NCI-H146 treated with DMSO at 0.1 percent for 48 hours (cell line): ENCODE results near the gene BDP1.
"Not testable (repeated sequence)": the region's sequence is repeated elsewhere in the genome, so short reads cannot be mapped to it uniquely, and the experiment has no call there.

Experiments used
- DNase-seq: peaks from one replicate; lab custom pipeline; 2025; ENCODE audit not compliant: unreplicated experiment; lab: John Stamatoyannopoulos, UW

The BDP1 gene

DNA sequence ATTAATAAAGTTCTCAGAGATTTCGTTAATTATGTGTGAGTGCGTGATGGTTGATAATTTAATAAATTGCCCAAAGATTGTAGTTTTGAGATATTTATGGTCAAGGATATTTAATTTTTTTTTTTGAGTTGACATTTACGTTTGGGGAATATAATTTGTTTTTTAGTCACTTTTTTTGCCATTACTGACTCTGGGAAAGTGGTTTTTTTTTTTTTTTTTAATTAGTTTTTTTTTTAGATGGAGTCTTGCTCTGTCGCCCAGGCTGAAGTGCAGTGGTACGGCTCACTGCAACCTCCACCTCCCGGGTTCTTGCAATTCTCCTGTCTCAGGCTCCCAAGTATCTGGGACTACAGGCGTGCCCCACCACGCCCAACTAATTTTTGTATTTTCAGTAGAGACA lies 1.7 kb downstream of the BDP1 start:
- no peak for DNase-seq

DNA sequence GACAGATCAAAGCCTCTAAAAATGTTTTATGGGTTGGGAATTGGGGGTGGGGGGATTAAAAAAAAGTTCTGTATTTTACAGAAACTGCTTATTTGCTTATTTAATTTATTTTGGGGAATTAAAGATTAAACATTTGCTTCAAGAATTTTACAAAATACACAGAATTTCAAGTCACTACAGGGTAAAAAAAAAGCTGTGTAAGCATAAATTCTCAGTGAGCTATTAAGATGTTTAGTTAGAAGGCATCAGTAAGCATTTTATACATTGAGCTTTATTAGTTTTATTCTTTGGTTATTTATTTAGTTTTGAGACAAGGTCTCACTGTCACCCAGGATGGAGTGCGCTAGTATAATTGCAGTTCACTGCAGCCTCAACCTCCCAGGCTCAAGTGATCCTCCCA lies 5.2 kb downstream of the BDP1 start:
- DNase-seq = no peak

DNA sequence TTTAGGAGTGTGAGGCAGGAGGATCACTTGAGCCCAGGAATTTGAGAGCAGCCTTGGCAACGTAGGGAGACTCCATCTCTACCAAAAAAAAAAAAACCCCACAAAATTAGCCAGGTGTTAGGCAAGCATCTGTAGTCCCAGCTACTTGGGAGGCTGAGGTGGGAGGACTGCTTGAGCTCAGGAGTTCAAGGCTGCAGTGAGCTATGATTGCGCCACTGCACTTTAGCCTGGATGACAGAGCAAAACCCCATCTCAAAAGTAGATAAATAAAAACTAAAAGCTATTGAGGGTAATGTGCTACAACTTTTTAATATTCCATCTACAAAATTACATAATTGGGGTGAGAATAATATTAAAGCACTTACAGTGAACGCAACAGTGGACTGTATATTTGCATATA lies 5.9 kb downstream of the BDP1 start:
- DNase-seq = no peak

DNA sequence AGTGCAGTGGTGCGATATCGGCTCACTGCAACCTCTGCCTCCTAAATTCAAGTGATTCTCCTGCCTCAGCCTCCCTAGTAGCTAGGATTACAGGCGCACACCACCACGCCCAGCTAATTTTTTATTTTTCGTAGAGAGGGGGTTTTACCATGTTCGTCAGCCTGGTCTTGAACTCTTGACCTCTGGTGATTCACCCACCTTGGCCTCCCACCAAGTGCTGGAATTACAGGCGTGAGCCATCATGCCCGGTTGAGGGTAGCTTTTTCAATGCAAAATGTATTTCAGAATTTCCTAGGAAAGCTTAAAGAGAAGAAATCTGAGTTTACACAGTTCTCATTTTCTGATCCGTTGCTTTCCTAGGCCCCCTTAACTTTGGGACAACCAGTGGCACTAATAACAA lies 15.7 kb downstream of the BDP1 start:
- no peak for DNase-seq

DNA sequence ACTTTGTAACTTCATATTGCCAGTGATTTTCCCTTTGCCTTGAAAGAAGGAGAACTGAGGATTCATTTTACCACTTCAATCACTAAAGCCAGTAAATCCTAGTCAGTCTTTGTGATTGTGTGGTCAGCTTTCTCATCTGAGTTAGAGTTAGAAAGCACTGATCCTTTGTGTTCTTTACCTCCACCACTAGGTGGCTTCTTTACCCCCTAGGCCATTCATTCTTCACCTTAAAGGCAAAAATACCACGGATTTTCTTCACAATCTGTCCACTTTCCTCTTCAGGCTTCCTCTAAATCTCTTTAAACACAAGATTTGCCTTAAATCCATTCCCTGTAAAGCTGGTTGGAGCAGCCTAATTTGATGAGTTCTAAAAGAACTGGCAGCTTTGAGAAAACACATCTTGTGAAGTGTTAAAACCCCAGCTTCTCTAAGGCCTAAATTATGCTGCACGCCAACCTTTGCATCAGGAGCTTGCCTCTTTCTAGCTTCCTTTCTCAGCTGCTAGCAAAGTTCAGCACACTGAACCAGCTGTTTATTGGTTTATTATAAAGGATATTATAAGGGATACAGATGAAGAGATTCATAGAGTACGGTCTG lies 20.4 kb downstream of the BDP1 start:
- DNase-seq = no peak

DNA sequence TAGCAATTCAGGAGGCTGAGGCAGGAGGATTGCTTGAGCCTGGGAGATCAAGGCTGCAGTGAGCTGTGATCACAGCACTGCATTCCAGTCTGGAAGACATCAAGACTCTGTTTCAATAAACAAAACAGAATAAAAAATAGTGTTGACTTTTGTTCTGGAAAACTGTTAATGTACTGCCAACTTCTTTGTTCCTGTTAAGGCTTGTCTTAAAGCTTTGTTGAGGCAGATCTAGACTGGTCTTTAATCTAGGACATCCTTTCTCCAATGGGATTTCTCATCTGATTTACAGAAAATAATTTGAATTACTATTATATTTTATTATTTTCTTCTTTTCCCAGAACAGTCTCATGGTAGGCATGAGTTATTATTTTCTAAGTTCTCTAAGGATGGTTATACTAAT lies 26.0 kb downstream of the BDP1 start:
- no peak for DNase-seq

DNA sequence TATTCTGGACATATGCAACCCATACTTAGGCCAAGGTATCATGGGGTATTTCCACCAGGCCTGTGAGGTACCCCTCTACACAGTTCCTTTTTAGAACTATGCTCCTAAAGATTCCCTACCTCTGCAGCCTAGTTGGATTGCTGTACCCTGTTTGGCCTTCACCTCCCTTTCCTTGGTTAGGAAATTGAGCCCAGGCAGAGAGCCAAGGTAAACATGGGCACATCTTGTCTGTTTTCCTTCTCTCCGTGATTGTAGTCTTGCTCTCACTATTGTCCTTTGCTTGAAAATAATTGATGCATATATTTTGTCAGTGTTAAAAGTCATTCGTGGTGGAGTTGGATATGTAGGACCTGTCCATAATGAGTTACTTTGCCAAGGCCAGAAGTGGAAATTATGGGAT lies 26.7 kb downstream of the BDP1 start:
- peak; percentile 29 for DNase-seq

DNA sequence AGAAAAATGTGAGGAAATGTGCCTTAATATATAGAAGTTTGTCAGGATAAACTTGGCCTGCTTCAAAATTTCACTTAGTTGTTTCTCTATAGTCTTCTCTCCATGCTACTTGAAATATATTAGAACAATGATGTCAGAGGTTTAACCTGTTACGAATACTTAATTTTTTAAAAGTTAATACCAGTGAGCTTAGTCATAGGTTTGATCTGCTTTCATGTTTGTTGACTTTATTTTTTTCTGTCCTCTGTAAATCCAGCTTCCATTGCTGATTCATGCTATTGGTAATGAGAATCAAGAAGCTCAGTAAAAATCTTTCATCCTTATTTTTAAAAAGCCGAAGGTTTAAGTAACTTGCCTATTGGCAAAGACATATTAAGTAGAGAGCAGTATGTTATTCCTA lies 27.9 kb downstream of the BDP1 start:
- no peak for DNase-seq

DNA sequence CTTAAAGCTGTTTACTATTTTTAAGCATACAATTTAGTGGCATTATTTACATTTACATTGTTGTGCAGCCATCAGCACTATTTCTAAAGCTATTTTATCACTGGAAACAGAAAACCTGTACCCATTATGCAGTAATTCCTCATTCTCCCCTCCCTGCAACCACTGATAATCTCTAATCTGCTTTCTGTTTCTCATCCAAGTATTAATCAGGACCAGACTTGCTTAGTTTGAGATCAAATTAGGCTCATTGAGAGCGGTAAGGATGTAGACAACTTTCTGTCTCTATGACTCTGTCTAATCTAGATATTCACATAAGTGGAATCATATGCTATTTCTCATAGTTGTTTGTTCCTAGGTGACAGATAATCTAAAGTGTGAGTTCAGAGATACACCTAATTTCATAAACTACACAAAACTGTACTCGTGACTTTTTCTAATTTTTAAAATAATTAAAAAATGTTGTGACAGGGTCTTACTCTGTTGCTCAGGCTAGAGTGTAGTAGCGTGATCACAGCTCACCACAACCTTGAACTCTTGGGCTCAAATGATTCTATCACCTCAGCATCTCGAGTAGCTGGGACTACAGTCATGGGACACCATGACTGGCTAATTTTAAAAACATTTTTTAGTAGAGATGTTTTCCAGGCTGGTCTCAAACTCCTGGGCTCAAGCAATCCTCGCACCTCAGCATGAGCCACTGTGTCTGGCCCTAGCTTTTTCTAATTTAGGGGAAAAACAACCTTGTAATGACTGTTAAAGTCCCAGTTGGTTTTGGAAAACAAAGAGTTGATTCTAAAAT lies 37.6 kb downstream of the BDP1 start:
- DNase-seq = no peak

DNA sequence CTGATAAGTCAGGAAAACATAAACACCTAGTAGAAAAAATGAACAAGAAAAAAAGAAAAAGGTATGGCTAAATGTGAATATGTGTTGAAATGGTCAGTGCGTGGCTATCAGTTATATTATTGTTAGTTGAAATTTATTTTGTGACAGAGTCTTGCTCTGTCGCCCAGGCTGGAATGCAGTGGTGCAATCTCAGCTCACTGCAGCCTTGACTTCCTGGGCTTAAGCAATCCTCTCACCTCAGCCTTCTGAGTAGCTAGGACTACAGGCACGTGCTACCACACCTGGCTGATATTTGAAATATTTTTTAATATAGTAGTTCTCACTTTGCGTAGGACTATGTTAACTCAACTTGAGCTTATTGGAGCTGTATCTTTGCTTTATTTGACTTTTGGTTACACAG lies 38.8 kb downstream of the BDP1 start:
- DNase-seq = not testable (repeated sequence)

DNA sequence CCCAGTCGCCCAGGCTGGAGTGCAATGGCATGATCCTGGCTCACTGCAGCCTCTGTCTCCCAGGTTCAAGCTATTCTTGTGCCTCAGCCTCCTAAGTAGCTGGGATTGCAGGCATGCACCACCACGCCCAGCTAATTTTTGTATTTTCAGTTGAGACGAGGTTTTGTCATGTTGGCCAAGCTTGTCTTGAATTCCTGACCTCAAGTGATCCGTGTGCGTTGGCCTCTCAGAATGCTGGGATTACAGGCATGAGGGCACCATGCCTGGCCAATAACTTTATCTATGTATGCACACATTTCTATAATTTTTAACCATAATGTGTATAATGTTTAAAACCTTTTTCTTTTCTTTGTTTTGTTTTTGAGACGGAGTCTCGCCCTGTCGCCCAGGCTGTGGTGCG lies 43.3 kb downstream of the BDP1 start:
- not testable (repeated sequence) for DNase-seq

DNA sequence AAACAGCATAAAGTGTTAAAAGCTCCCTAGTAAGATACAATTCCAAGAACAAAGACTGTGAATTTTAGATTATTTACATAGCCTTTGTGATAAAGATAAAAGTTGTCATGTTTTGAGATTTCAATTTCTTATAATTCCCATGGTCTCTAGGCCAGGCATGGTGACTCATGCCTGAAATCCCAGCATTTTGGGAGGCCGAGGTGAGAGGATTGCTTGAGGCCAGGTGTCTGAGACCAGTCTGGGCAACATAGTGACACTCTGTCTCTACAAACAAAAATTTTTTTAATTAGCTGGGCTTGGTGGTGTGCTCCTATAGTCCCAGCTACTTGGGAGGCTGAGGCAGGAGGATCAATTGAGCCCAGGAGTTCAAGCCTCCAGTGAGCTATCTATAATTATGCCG lies 48.1 kb downstream of the BDP1 start:
- DNase-seq = no peak

DNA sequence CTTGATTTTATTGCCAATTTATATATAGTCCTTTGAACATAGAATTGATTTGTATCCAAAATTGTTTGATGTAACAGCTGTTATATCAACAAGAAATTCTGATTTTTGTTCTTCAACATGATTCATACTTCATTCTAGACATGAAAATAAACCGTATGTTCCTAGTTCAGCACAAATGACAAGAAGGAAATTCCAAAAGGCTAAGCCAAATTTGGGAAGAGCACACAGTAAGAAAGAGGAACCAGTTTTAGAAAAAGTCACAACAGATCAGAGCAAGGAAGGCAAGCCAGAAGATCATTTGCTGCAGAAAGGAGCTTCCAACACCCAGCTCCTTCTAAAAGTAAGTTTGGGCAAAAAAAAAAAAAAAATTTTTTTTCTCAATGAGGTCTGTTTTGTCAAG lies 66.7 kb downstream of the BDP1 start:
- no peak for DNase-seq

DNA sequence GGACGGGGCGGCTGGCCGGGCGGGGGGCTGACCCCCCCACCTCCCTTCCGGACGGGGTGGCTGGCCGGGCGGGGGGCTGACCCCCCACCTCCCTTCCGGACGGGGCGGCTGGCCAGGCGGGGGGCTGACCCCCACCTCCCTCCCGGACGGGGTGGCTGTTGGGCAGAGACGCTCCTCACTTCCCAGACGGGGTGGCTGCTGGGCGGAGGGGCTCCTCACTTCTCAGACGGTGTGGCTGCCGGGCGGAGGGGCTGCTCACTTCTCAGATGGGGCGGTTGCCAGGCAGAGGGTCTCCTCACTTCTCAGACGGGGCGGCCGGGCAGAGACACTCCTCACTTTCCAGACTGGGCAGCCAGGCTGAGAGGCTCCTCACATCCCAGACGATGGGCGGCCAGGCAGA lies 70.2 kb downstream of the BDP1 start:
- not testable (repeated sequence) for DNase-seq

DNA sequence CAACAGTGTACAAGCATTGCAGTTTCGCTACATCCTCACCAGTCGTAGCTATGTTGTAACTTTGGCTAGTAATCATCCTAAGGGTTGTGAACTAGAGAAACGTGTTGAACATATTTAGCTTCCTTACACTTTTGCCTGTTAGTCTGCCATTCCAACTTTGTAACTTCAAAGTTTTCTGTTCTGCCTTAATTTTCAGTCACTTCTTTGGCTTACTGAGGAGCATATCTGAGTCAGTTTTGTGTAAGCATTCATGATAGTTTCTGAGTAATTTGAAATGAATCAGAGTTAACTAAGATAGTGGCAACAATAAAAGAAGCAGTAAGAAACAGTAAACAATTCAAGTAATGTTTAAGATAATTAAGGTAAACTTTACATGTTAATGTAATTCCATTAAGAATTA lies 72.8 kb downstream of the BDP1 start:
- no peak for DNase-seq

DNA sequence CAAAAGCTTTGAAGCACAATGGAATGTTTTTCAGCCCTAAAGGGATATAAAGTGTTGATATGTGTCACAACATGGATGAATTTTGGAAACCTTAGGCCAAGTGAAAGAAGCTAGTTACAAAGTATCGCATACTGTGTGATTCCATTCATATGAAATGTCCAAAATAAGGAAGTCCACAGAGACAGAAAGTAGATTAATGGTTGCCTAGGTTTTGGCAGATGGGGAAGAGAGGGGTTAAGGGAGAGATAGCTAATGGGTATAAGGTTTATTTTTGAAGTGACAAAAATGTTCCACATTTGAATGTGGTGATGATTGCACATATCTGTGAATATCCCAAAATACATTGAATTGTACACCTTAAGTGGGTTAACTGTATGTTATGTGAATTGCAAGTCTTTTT lies 74.2 kb downstream of the BDP1 start:
- no peak for DNase-seq

DNA sequence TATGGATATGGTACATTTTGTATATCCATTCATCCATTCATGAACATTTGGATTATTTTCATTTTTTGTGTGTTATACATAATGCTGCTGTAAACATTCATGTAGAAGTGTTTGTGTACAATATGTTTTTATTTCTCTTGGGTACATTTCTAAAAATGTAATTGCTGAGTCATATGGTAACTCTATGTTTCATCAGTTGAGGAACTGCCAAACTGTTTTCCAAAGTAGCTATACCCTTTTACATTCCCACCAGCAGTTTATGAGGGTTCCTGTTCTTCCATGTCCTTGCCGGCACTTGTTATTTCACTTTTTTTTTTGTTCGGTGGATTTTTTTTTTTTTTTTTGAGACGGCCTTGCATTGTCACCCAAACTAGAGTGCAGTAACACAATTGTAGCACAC lies 77.7 kb downstream of the BDP1 start:
- no peak for DNase-seq

DNA sequence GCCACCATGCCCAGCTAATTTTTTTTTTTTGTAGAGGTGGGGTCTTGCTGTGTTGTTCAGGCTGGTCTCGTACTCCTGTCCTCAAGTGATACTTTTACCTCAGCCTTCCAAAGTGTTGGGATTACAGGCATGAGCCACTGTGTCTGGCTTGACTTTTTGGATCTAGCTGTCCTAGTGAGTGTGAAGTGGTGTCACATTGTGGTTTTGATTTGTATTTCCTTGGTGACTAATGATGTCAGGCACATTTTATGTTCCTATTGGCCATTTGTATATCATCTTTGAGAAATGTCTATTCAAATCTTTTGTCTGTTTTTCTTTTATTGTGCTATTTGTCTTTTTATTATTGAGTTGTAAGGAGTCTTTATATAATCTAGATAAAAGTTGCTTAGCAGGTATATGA lies 78.2 kb downstream of the BDP1 start:
- no peak for DNase-seq

DNA sequence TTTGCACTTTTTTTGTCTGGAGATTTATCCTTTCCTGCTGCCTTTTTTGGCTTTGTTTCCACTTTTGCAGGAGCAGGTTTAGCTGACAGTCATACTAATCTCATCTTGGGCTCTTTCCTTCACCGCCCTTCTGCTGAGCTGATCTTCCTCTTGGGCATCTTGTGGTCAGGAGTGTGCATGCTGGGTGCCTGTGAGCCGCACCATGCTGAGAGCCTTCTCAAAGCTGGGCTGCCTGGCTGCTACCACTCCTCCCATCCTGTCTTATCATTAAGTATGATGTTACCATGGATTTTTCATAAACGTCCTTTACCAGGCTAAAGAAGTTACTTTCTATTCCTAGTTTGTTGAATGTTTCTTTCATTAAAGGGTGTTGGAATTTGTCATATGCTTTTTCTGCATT lies 82.2 kb downstream of the BDP1 start:
- no peak for DNase-seq

DNA sequence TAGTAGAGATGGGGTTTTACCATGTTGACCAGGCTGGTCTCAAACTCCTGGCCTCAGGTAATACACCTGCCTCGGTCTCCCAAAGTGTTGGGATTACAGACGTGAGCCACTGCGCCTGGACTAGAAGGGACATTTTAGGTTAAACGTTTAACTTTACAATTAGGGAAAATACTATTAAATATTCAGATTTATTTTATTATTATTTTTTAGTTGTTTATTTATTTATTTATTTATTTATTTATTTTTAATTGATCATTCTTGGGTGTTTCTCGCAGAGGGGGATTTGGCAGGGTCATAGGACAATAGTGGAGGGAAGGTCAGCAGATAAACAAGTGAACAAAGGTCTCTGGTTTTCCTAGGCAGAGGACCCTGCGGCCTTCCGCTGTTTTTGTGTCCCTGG lies 95.4 kb downstream of the BDP1 start:
- not testable (repeated sequence) for DNase-seq

DNA sequence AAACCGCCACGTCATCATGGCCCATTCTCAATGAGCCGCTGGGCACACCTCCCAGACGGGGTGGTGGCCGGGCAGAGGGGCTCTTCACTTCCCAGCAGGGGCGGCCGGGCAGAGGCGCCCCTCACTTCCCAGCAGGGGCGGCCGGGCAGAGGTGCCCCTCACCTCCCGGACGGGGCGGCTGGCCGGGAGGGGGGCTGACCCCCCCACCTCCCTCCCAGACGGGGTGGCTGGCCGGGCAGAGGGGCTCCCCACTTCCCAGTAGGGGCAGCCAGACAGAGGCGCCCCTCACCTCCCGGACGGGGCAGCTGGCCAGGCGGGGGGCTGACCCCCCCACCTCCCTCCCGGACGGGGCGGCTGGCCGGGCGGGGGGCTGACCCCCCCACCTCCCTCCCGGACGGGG lies 96.1 kb downstream of the BDP1 start:
- DNase-seq = not testable (repeated sequence)

DNA sequence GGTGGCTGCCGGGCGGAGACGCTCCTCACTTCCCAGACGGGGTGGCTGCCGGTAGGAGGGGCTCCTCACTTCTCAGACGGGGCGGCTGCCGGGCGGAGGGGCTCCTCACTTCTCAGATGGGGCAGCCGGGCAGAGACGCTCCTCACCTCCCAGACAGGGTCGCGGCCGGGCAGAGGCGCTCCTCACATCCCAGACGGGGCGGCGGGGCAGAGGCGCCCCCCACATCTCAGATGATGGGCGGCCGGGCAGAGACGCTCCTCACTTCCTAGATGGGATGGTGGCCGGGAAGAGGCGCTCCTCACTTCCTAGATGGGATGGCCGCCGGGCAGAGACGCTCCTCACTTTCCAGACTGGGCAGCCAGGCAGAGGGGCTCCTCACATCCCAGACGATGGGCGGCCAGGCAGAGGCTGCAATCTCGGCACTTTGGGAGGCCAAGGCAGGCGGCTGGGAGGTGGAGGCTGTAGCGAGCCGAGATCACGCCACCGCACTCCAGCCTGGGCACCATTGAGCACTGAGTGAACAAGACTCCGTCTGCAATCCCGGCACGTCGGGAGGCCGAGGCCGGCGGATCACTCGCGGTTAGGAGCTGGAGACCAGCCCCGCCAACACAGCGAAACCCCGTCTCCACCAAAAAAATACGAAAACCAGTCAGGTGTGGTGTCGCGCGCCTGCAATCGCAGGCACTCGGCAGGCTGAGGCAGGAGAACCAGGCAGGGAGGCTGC lies 96.7 kb downstream of the BDP1 start:
- DNase-seq = not testable (repeated sequence)
